Measurements from ENCODE around the gene HMCN2.

HMCN2 gene

DNA sequence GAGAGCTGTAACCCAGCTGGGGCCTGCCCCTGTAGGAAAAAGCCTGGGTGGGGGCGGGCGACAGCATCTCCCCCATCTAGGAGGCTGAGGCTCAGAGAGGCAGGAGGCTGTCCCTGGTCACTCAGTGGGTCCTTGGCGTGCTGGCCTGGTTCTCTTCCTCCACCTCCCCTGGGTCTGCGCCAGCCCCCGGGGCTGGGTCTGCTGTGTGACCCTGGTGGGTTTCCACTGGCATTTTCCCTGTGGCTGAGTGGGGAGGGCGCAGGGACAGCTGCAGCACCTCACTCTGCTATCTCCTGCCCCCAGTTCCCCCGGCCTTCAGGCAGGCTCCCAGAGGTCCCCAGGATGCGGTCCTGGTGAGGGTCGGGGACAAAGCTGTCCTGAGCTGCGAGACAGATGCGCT, 119.7 kb downstream of the HMCN2 start:
- TF ChIP-seq, protein P1, sequence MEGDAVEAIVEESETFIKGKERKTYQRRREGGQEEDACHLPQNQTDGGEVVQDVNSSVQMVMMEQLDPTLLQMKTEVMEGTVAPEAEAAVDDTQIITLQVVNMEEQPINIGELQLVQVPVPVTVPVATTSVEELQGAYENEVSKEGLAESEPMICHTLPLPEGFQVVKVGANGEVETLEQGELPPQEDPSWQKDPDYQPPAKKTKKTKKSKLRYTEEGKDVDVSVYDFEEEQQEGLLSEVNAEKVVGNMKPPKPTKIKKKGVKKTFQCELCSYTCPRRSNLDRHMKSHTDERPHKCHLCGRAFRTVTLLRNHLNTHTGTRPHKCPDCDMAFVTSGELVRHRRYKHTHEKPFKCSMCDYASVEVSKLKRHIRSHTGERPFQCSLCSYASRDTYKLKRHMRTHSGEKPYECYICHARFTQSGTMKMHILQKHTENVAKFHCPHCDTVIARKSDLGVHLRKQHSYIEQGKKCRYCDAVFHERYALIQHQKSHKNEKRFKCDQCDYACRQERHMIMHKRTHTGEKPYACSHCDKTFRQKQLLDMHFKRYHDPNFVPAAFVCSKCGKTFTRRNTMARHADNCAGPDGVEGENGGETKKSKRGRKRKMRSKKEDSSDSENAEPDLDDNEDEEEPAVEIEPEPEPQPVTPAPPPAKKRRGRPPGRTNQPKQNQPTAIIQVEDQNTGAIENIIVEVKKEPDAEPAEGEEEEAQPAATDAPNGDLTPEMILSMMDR (IDR thresholded peaks at IDR 0.05; ENCODE audit: control insufficient read depth, insufficient read depth, low read depth, low read length, missing control alignments) = no peak
- no peak for DNase-seq (ENCODE audit: low read depth)
- no peak overlapping the region for H3K4me3 ChIP-seq (ENCODE audit: control insufficient read depth, low read depth, low read length)

DNA sequence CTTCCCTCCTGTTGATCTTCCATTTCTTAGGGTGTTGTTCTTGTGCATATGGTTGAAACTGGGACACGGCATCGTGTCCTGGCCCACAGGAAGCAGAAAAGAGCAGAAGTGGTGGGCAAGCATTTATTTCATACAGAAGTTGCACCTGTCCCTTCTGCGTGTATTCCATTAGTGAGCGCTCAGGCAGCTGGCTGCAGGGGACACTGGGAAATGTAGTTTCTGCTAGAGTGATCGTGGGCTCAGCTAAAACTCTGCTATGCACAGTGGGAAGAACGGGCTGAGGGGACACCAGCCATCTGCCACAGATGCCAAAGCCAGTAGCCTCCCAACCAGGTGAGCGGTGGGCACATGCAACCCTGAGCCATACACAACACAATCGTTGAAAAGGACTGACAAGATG, 121.8 kb downstream of the HMCN2 start:
- no peak overlapping the region for H3K4me3 ChIP-seq (ENCODE audit: control insufficient read depth, low read depth, low read length)
- TF ChIP-seq, protein P1 (IDR thresholded peaks at IDR 0.05; ENCODE audit: control insufficient read depth, insufficient read depth, low read depth, low read length, missing control alignments) = no peak
- DNase-seq (ENCODE audit: low read depth) = no peak

DNA sequence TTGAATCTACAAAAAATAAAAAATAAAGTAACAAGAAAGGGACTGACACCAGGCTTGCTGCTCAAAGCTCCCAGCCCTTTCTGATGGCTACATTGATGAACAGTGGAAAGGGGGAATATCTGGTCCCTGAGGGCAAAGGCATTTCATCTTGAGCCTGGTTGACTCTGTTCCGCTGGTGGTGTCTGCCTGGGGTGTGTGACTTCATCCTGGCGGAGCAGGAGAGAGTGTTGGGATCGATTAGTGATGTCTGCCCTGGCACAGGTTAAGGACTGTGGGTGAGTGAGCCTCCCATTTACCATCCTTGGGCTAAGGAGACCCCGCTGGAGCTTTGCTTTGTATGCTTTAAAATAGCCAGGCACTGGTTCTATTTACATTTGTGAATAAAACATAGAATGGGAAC, 122.3 kb downstream of the HMCN2 start:
- H3K4me3 ChIP-seq (ENCODE audit: control insufficient read depth, low read depth, low read length) = no peak overlapping the region
- TF ChIP-seq, protein P1 (IDR thresholded peaks at IDR 0.05; ENCODE audit: control insufficient read depth, insufficient read depth, low read depth, low read length, missing control alignments) = no peak
- DNase-seq (ENCODE audit: low read depth) = no peak

GRCh38 chr9:130390390-130390789, 124.8 kb downstream of the HMCN2 start:
- TF ChIP-seq, protein P1 (IDR thresholded peaks at IDR 0.05; ENCODE audit: control insufficient read depth, insufficient read depth, low read depth, low read length, missing control alignments) = no peak
- H3K4me3 ChIP-seq (ENCODE audit: control insufficient read depth, low read depth, low read length) = no peak overlapping the region
- DNase-seq (ENCODE audit: low read depth) = no peak

DNA sequence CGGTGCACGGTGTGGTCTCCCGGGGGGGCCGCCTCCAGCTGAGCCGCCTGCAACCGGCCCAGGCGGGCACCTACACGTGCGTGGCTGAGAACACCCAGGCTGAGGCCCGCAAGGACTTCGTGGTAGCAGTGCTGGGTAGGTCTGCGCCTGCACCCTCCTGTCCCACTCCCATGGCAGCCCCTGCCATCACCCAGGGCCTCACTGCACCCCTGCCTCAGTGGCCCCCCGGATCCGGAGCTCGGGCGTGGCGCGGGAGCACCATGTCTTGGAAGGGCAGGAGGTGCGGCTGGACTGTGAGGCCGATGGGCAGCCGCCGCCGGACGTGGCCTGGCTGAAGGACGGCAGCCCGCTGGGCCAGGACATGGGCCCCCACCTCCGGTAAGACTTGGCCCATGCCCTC, 125.4 kb downstream of the HMCN2 start:
- TF ChIP-seq, protein P1 (IDR thresholded peaks at IDR 0.05; ENCODE audit: control insufficient read depth, insufficient read depth, low read depth, low read length, missing control alignments) = no peak
- no peak overlapping the region for H3K4me3 ChIP-seq (ENCODE audit: control insufficient read depth, low read depth, low read length)
- DNase-seq (ENCODE audit: low read depth) = no peak

DNA sequence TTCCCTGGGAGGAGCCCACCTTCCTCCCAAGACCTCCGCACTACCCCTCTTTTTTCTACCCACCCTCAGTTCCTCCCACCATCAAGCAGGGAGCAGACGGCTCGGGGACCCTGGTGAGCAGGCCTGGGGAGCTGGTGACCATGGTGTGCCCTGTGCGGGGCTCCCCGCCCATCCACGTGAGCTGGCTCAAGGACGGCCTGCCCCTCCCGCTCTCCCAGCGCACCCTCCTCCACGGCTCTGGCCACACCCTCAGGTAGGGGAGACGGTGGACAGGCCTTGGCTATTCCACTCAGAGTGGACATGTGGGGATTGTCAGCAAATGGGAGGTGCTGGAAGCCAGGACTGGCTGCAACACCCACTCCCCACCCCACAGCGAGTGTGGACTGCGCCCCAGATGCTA, 126.3 kb downstream of the HMCN2 start:
- no peak for DNase-seq (ENCODE audit: low read depth)
- TF ChIP-seq, protein P1 (IDR thresholded peaks at IDR 0.05; ENCODE audit: control insufficient read depth, insufficient read depth, low read depth, low read length, missing control alignments) = no peak
- H3K4me3 ChIP-seq (ENCODE audit: control insufficient read depth, low read depth, low read length) = no peak overlapping the region

GRCh38 chr9:130393681-130394071, 128.1 kb downstream of the HMCN2 start:
- DNase-seq (ENCODE audit: low read depth) = no peak
- H3K4me3 ChIP-seq (ENCODE audit: control insufficient read depth, low read depth, low read length) = no peak overlapping the region
- TF ChIP-seq, protein P1 (IDR thresholded peaks at IDR 0.05; ENCODE audit: control insufficient read depth, insufficient read depth, low read depth, low read length, missing control alignments) = no peak
